ENCODE measurements around the gene RAB11FIP5.
A peak's percentile ranks its signal among the peaks of the same experiment; 100 is the strongest.

RAB11FIP5 gene

GRCh38 chr2:73084971-73085370, 27.8 kb downstream of the RAB11FIP5 start:
- DNase-seq (ENCODE audit: low read depth), result no peak
- TF ChIP-seq CTCF (IDR thresholded peaks at IDR 0.05; ENCODE audit: low read depth, low read length) (no peak), MYC (IDR thresholded peaks at IDR 0.05; ENCODE audit: low read depth, low read length) (no peak), MAX (IDR thresholded peaks at IDR 0.05; ENCODE audit: low read depth, low read length) (no peak), POLR2A (IDR thresholded peaks at IDR 0.05; ENCODE audit: extremely low read depth, insufficient read length) (no peak)
- H3K4me3 ChIP-seq (ENCODE audit: low read depth, low read length), result no peak overlapping the region

- no peak for DNase-seq (ENCODE audit: low read depth)
These were observed 28.6 kb downstream of the RAB11FIP5 start for GRCh38 chr2:73083886-73084800.

GRCh38 chr2:73082523-73083410, 30.0 kb downstream of the RAB11FIP5 start:
- H3K4me3 ChIP-seq (ENCODE audit: low read depth, low read length), result no peak overlapping the region
- TF ChIP-seq POLR2A (IDR thresholded peaks at IDR 0.05; ENCODE audit: extremely low read depth, insufficient read length), result no peak
- TF ChIP-seq CTCF (IDR thresholded peaks at IDR 0.05; ENCODE audit: low read depth, low read length), result no peak
- TF ChIP-seq MYC (IDR thresholded peaks at IDR 0.05; ENCODE audit: low read depth, low read length), result no peak
- no peak for TF ChIP-seq MAX (IDR thresholded peaks at IDR 0.05; ENCODE audit: low read depth, low read length)
- DNase-seq (ENCODE audit: low read depth), result no peak

More at GRCh38 chr2:73083886-73084800, 28.6 kb downstream of the RAB11FIP5 start:
- H3K4me3 ChIP-seq (ENCODE audit: low read depth, low read length), result no peak overlapping the region
- no peak for TF ChIP-seq MYC (IDR thresholded peaks at IDR 0.05; ENCODE audit: low read depth, low read length)
- TF ChIP-seq MAX (IDR thresholded peaks at IDR 0.05; ENCODE audit: low read depth, low read length), result no peak
- TF ChIP-seq CTCF (IDR thresholded peaks at IDR 0.05; ENCODE audit: low read depth, low read length), result no peak
- no peak for TF ChIP-seq POLR2A (IDR thresholded peaks at IDR 0.05; ENCODE audit: extremely low read depth, insufficient read length)

GRCh38 chr2:73081181-73081671, 31.5 kb downstream of the RAB11FIP5 start:
- DNase-seq (ENCODE audit: low read depth), result no peak
- no peak overlapping the region for H3K4me3 ChIP-seq (ENCODE audit: low read depth, low read length)
- TF ChIP-seq MAX (IDR thresholded peaks at IDR 0.05; ENCODE audit: low read depth, low read length) (no peak), CTCF (IDR thresholded peaks at IDR 0.05; ENCODE audit: low read depth, low read length) (no peak), MYC (IDR thresholded peaks at IDR 0.05; ENCODE audit: low read depth, low read length) (no peak), POLR2A (IDR thresholded peaks at IDR 0.05; ENCODE audit: extremely low read depth, insufficient read length) (no peak)

GRCh38 chr2:73080321-73081131, 32.2 kb downstream of the RAB11FIP5 start:
- TF ChIP-seq CTCF (IDR thresholded peaks at IDR 0.05; ENCODE audit: low read depth, low read length) (no peak), POLR2A (IDR thresholded peaks at IDR 0.05; ENCODE audit: extremely low read depth, insufficient read length) (no peak), MYC (IDR thresholded peaks at IDR 0.05; ENCODE audit: low read depth, low read length) (no peak), MAX (IDR thresholded peaks at IDR 0.05; ENCODE audit: low read depth, low read length) (no peak)
- peak; percentile 24 for DNase-seq (ENCODE audit: low read depth)
- no peak overlapping the region for H3K4me3 ChIP-seq (ENCODE audit: low read depth, low read length)

All from NB4 (cell line).